Measurements from ENCODE around the gene DYRK4. TPM values are rescaled to one million over a fixed set of nuclear protein-coding genes. Genes with fewer than 3 reads are reported as not detected.

DYRK4 gene
- total and polyA plus RNA-seq, 2 donors from 2014 or later, result 32.8 to 49.0 TPM

GRCh38 chr12:4567073-4567881 is 5.3 kb downstream of the DYRK4 start:
- Histone ChIP-seq H3K4me3 (ENCODE audit: low read length in 3 of 3) (no peak overlapping the region), H3K9ac (ENCODE audit: low read length in 3 of 3) (no peak overlapping the region), H3K4me1 (ENCODE audit: control insufficient read depth in 2 of 3, insufficient read depth in 2 of 3, low read depth in 1 of 3, low read length in 3 of 3) (peaks cover 0 to 4% (median 0%) of the 10 kb centered on the region in 3 donors), H3K9me3 (ENCODE audit: control insufficient read depth in 2 of 3, insufficient read depth in 1 of 3, low read length in 3 of 3) (no peaks in the 10 kb centered on the region), H3K27ac (ENCODE audit: low read depth in 2 of 2, low read length in 2 of 2) (no peak overlapping the region), H3K27me3 (ENCODE audit: control insufficient read depth, insufficient read depth, low read length) (no peaks in the 10 kb centered on the region), H3K36me3 (ENCODE audit: control insufficient read depth in 2 of 3, insufficient read depth in 3 of 3, low read length in 3 of 3) (no peaks in the 10 kb centered on the region)
- FAIRE-seq (no peak), DNase-seq (peak in 1 of 5 donors; percentile 8)
- TF ChIP-seq, protein P1, sequence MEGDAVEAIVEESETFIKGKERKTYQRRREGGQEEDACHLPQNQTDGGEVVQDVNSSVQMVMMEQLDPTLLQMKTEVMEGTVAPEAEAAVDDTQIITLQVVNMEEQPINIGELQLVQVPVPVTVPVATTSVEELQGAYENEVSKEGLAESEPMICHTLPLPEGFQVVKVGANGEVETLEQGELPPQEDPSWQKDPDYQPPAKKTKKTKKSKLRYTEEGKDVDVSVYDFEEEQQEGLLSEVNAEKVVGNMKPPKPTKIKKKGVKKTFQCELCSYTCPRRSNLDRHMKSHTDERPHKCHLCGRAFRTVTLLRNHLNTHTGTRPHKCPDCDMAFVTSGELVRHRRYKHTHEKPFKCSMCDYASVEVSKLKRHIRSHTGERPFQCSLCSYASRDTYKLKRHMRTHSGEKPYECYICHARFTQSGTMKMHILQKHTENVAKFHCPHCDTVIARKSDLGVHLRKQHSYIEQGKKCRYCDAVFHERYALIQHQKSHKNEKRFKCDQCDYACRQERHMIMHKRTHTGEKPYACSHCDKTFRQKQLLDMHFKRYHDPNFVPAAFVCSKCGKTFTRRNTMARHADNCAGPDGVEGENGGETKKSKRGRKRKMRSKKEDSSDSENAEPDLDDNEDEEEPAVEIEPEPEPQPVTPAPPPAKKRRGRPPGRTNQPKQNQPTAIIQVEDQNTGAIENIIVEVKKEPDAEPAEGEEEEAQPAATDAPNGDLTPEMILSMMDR (IDR thresholded peaks at IDR 0.05; ENCODE audit: borderline replicate concordance, extremely low read depth, insufficient read depth), result no peak
- intact Hi-C loops (cut with DNase I), result no loop called here

- FAIRE-seq (no peak), DNase-seq (no peak)
- Histone ChIP-seq H3K27me3 (ENCODE audit: control insufficient read depth, insufficient read depth, low read length) (no peaks in the 10 kb centered on the region), H3K9me3 (ENCODE audit: control insufficient read depth in 2 of 3, insufficient read depth in 1 of 3, low read length in 3 of 3) (no peaks in the 10 kb centered on the region), H3K36me3 (ENCODE audit: control insufficient read depth in 2 of 3, insufficient read depth in 3 of 3, low read length in 3 of 3) (no peaks in the 10 kb centered on the region), H3K4me1 (ENCODE audit: control insufficient read depth in 2 of 3, insufficient read depth in 2 of 3, low read depth in 1 of 3, low read length in 3 of 3) (no peaks in the 10 kb centered on the region), H3K27ac (ENCODE audit: low read depth in 2 of 2, low read length in 2 of 2) (no peak overlapping the region), H3K9ac (ENCODE audit: low read length in 3 of 3) (no peak overlapping the region), H3K4me3 (ENCODE audit: low read length in 3 of 3) (no peak overlapping the region)
- TF ChIP-seq, protein P1 (IDR thresholded peaks at IDR 0.05; ENCODE audit: borderline replicate concordance, extremely low read depth, insufficient read depth), result no peak
- intact Hi-C loops (cut with DNase I), result no loop called here
Measured at GRCh38 chr12:4569261-4569660, 7.3 kb downstream of the DYRK4 start.

- DNase-seq (peak in 1 of 5 donors; percentile 15), FAIRE-seq (no peak)
- H3K27ac ChIP-seq (ENCODE audit: low read depth in 2 of 2, low read length in 2 of 2), result no peak overlapping the region
- H3K9me3 ChIP-seq (ENCODE audit: control insufficient read depth in 2 of 3, insufficient read depth in 1 of 3, low read length in 3 of 3), result no peaks in the 10 kb centered on the region
- intact Hi-C loops (cut with DNase I), result no loop called here
- H3K27me3 ChIP-seq (ENCODE audit: control insufficient read depth, insufficient read depth, low read length), result no peaks in the 10 kb centered on the region
- no peaks in the 10 kb centered on the region for H3K4me1 ChIP-seq (ENCODE audit: control insufficient read depth in 2 of 3, insufficient read depth in 2 of 3, low read depth in 1 of 3, low read length in 3 of 3)
- H3K36me3 ChIP-seq (ENCODE audit: control insufficient read depth in 2 of 3, insufficient read depth in 3 of 3, low read length in 3 of 3), result no peaks in the 10 kb centered on the region
- no peak overlapping the region for H3K9ac ChIP-seq (ENCODE audit: low read length in 3 of 3)
- no peak overlapping the region for H3K4me3 ChIP-seq (ENCODE audit: low read length in 3 of 3)
- TF ChIP-seq, protein P1 (IDR thresholded peaks at IDR 0.05; ENCODE audit: borderline replicate concordance, extremely low read depth, insufficient read depth), result no peak
Measured at GRCh38 chr12:4572680-4573079, 10.7 kb downstream of the DYRK4 start.

Data from kidney (tissue), 14 donors.